Mesodermal cell (in vitro differentiated cells): ENCODE results near the gene PARVA.

Source experiments
- H3K27ac ChIP-seq: 2 replicates; pipeline ENCODE4 v1.7.0; 2013; ENCODE audit warnings: mild to moderate bottlenecking, low read depth, low read length, moderate library complexity; ENCODE audit not compliant: severe bottlenecking
- H3K36me3 ChIP-seq: 2 replicates; pipeline ENCODE4 v1.7.1; 2013; ENCODE audit warnings: mild to moderate bottlenecking, low read length, moderate library complexity; ENCODE audit not compliant: control insufficient read depth, insufficient read depth
- H3K4me1 ChIP-seq: one replicate; pipeline ENCODE4 v1.7.1; 2013; ENCODE audit warnings: mild to moderate bottlenecking, low read length; ENCODE audit not compliant: insufficient read depth, control insufficient read depth, poor library complexity, severe bottlenecking
- H3K4me3 ChIP-seq: 2 replicates; pipeline ENCODE4 v1.7.0; 2013; ENCODE audit warnings: low read length, control low read depth, mild to moderate bottlenecking; ENCODE audit not compliant: insufficient read depth, poor library complexity, severe bottlenecking; ENCODE audit errors: extremely low read depth
- H3K9me3 ChIP-seq: 2 replicates; pipeline ENCODE4 v1.7.1; 2013; ENCODE audit warnings: mild to moderate bottlenecking, low read length, moderate library complexity; ENCODE audit not compliant: control insufficient read depth
- WGBS, 2 experiments: methylation state at CpG; one replicate each; pipeline ENCODE4 v1.1.5; 2013; ENCODE audit warnings: missing lambda C conversion rate in 2 of 2; ENCODE audit not compliant: insufficient coverage in 2 of 2; 5-methylcytosine and 5-hydroxymethylcytosine counted together

The PARVA gene

GRCh38 chr11:12531681-12532080, 154.3 kb downstream of the PARVA start:
- H3K36me3 ChIP-seq: peaks cover 48% of the 10 kb centered on the region
- H3K27ac ChIP-seq: no peak overlapping the region
- WGBS, 2 experiments: 95 to 100% methylated on average over 1 to 3 of the region's 3 CpGs
- no peaks in the 10 kb centered on the region for H3K9me3 ChIP-seq
- H3K4me3 ChIP-seq: no peak overlapping the region
- H3K4me1 ChIP-seq: peaks cover 5% of the 10 kb centered on the region

- Histone ChIP-seq H3K4me3 (no peak overlapping the region), H3K36me3 (peaks cover 40% of the 10 kb centered on the region), H3K4me1 (no peaks in the 10 kb centered on the region), H3K27ac (no peak overlapping the region), H3K9me3 (no peaks in the 10 kb centered on the region)
- WGBS, 2 experiments: 96 to 97% methylated on average over 13 to 14 of the region's 14 CpGs
These were observed 155.2 kb downstream of the PARVA start for GRCh38 chr11:12532580-12532979.

GRCh38 chr11:12534549-12534948, 157.2 kb downstream of the PARVA start:
- 100% methylated on average over 1 of the region's 2 CpGs for WGBS, 2 experiments
- no peak overlapping the region for H3K27ac ChIP-seq
- H3K4me3 ChIP-seq: no peak overlapping the region
- H3K9me3 ChIP-seq: no peaks in the 10 kb centered on the region
- H3K36me3 ChIP-seq: peaks cover 21% of the 10 kb centered on the region
- peaks cover 4% of the 10 kb centered on the region for H3K4me1 ChIP-seq

- H3K36me3 ChIP-seq: peaks cover 21% of the 10 kb centered on the region
- H3K27ac ChIP-seq: no peak overlapping the region
- H3K4me1 ChIP-seq: peaks cover 11% of the 10 kb centered on the region
- no peaks in the 10 kb centered on the region for H3K9me3 ChIP-seq
- no CpG with 5 or more reads among the region's 3 CpGs for WGBS, 2 experiments
- H3K4me3 ChIP-seq: no peak overlapping the region
These were observed 157.9 kb downstream of the PARVA start for GRCh38 chr11:12535321-12535720.

GRCh38 chr11:12536566-12536965, 159.2 kb downstream of the PARVA start:
- WGBS, 2 experiments: 92% methylated on average over 3 to 6 of the region's 6 CpGs
- H3K36me3 ChIP-seq: peaks cover 14% of the 10 kb centered on the region
- no peaks in the 10 kb centered on the region for H3K9me3 ChIP-seq
- peaks cover 24% of the 10 kb centered on the region for H3K4me1 ChIP-seq
- H3K4me3 ChIP-seq: no peak overlapping the region
- no peak overlapping the region for H3K27ac ChIP-seq

GRCh38 chr11:12537778-12538401, 160.5 kb downstream of the PARVA start:
- Histone ChIP-seq H3K4me3 (no peak overlapping the region), H3K27ac (no peak overlapping the region), H3K9me3 (no peaks in the 10 kb centered on the region), H3K36me3 (peaks cover 3% of the 10 kb centered on the region), H3K4me1 (peaks cover 35% of the 10 kb centered on the region)
- 93 to 98% methylated on average over 3 to 5 of the region's 6 CpGs for WGBS, 2 experiments

- H3K9me3 ChIP-seq: no peaks in the 10 kb centered on the region
- H3K4me1 ChIP-seq: peaks cover 41% of the 10 kb centered on the region
- no peak overlapping the region for H3K4me3 ChIP-seq
- 88 to 93% methylated on average over 2 to 3 of the region's 3 CpGs for WGBS, 2 experiments
- H3K27ac ChIP-seq: no peak overlapping the region
- H3K36me3 ChIP-seq: no peaks in the 10 kb centered on the region
These were observed 161.6 kb downstream of the PARVA start for GRCh38 chr11:12538889-12539421.

GRCh38 chr11:12539572-12539971, 162.2 kb downstream of the PARVA start:
- H3K4me1 ChIP-seq: peaks cover 46% of the 10 kb centered on the region
- no peaks in the 10 kb centered on the region for H3K9me3 ChIP-seq
- WGBS, 2 experiments: 92 to 95% methylated on average over 3 of the region's 4 CpGs
- H3K36me3 ChIP-seq: no peaks in the 10 kb centered on the region
- H3K27ac ChIP-seq: peak overlapping the region; percentile 94
- no peak overlapping the region for H3K4me3 ChIP-seq

- H3K9me3 ChIP-seq: no peaks in the 10 kb centered on the region
- no peaks in the 10 kb centered on the region for H3K36me3 ChIP-seq
- WGBS, 2 experiments: 63 to 69% methylated on average over 2 to 3 of the region's 5 CpGs
- peaks cover 46% of the 10 kb centered on the region for H3K4me1 ChIP-seq
- peak overlapping the region; percentile 94 for H3K27ac ChIP-seq
- no peak overlapping the region for H3K4me3 ChIP-seq
These were observed 162.8 kb downstream of the PARVA start for GRCh38 chr11:12540075-12540680.

GRCh38 chr11:12540913-12541582, 163.7 kb downstream of the PARVA start:
- Histone ChIP-seq H3K27ac (peak overlapping the region; percentile 94), H3K9me3 (no peaks in the 10 kb centered on the region), H3K4me1 (peaks cover 46% of the 10 kb centered on the region), H3K4me3 (no peak overlapping the region), H3K36me3 (no peaks in the 10 kb centered on the region)
- WGBS, 2 experiments: 80 to 91% methylated on average over 4 of the region's 6 CpGs
